Measurements from ENCODE around the gene HTR1E. TPM values are rescaled to one million over a fixed set of nuclear protein-coding genes. Genes with fewer than 3 reads are reported as not detected.
"Not testable (repeated sequence)": the region's sequence is repeated elsewhere in the genome, so short reads cannot be mapped to it uniquely, and the experiment has no call there.

HTR1E gene
- total RNA-seq, 3 donors from 2014 or later, result not detected

DNA sequence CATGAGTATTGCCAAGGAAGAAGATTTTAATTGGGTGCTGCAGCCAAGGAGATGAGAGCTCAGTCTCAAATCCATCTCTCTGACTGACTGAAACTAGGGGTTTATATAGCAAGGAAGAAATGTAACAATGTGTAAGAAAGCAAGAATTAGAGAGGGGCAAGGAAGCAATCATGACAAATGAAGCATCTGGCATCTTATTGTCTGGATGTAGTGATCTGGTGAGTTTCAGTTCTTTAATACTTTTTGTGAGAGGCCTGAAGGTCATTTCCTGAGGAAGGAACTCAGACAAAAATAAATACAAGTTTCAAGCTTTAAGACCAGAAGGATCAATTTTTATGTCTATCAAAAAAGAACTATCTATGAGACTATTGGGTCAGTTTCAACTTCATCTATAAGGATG is 64.2 kb downstream of the HTR1E start:
- no peak for DNase-seq
- intact Hi-C loops (cut with DNase I, micrococcal nuclease), result no loop called here

GRCh38 chr6:87002391-87002790 is 65.1 kb downstream of the HTR1E start:
- H3K4me3 ChIP-seq; H3K36me3 ChIP-seq (ENCODE audit: low read depth); intact Hi-C loops (cut with DNase I, micrococcal nuclease); DNase-seq; H3K4me1 ChIP-seq (ENCODE audit: low read depth); H3K9me3 ChIP-seq; ATAC-seq: not testable (repeated sequence)

More for the DNA sequence above, 64.2 kb downstream of the HTR1E start:
- Histone ChIP-seq H3K4me3 (no peak overlapping the region), H3K9me3 (no peaks in the 10 kb centered on the region), H3K4me1 (ENCODE audit: low read depth) (no peaks in the 10 kb centered on the region), H3K36me3 (ENCODE audit: low read depth) (no peaks in the 10 kb centered on the region)
- TF ChIP-seq, protein P1, sequence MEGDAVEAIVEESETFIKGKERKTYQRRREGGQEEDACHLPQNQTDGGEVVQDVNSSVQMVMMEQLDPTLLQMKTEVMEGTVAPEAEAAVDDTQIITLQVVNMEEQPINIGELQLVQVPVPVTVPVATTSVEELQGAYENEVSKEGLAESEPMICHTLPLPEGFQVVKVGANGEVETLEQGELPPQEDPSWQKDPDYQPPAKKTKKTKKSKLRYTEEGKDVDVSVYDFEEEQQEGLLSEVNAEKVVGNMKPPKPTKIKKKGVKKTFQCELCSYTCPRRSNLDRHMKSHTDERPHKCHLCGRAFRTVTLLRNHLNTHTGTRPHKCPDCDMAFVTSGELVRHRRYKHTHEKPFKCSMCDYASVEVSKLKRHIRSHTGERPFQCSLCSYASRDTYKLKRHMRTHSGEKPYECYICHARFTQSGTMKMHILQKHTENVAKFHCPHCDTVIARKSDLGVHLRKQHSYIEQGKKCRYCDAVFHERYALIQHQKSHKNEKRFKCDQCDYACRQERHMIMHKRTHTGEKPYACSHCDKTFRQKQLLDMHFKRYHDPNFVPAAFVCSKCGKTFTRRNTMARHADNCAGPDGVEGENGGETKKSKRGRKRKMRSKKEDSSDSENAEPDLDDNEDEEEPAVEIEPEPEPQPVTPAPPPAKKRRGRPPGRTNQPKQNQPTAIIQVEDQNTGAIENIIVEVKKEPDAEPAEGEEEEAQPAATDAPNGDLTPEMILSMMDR (IDR thresholded peaks at IDR 0.05), result no peak
- ATAC-seq, result no peak

- DNase-seq; H3K4me1 ChIP-seq (ENCODE audit: low read depth); H3K36me3 ChIP-seq (ENCODE audit: low read depth); H3K9me3 ChIP-seq; ATAC-seq; H3K4me3 ChIP-seq; intact Hi-C loops (cut with DNase I, micrococcal nuclease): not testable (repeated sequence)
Measured at GRCh38 chr6:87006541-87006940, 69.2 kb downstream of the HTR1E start.

- ATAC-seq; H3K4me3 ChIP-seq; H3K36me3 ChIP-seq (ENCODE audit: low read depth); H3K9me3 ChIP-seq; H3K4me1 ChIP-seq (ENCODE audit: low read depth); intact Hi-C loops (cut with DNase I, micrococcal nuclease); DNase-seq: not testable (repeated sequence)
Measured at GRCh38 chr6:87009581-87009980, 72.3 kb downstream of the HTR1E start.

DNA sequence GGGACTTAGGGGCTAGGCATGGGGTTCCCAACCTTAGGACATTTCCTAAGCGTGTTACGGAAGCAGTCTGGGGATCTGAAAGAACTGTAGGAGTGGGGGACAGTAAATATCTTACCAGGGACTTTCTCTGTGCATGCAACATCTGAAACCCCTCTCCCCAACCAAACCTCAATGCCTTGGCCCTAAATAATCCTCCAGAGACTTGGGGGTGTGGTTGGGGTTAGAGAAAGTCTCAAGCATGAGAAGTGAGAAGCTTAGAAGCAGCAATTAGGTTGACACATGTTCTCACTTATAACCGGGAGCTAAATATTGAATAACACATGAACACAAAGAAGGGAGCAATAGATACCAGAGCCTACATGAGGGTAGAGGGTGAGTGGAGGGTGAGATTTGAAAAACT is 74.7 kb downstream of the HTR1E start:
- H3K4me1 ChIP-seq (ENCODE audit: low read depth), result no peaks in the 10 kb centered on the region
- ATAC-seq (no peak), DNase-seq (no peak)
- no peak overlapping the region for H3K4me3 ChIP-seq
- TF ChIP-seq, protein P1 (IDR thresholded peaks at IDR 0.05), result no peak
- H3K36me3 ChIP-seq (ENCODE audit: low read depth), result no peaks in the 10 kb centered on the region
- no peaks in the 10 kb centered on the region for H3K9me3 ChIP-seq
- intact Hi-C loops (cut with DNase I, micrococcal nuclease), result no loop called here

GRCh38 chr6:87012743-87013142 is 75.4 kb downstream of the HTR1E start:
- no peak for ATAC-seq
- intact Hi-C loops (cut with DNase I, micrococcal nuclease), result no loop called here

DNA sequence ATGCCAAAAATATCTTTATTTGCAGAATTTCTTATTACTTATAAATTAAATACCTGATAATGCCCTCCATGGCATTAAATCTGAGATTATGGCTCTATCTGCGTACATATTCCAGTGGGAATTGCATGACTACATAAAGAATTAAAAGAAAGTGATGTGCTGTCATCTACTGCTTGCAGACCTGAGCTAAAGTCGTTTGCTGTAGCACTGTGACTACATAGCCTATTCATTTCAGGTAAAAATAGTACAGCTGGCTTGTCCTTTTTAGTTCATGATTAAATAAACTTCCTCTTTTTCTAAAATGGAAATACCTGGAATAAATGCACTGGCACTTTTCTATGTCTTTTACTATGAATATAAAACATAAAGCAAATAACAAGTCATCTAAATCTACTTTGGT is 79.4 kb downstream of the HTR1E start:
- ATAC-seq (no peak), DNase-seq (no peak)
- Histone ChIP-seq H3K36me3 (ENCODE audit: low read depth) (no peaks in the 10 kb centered on the region), H3K9me3 (no peaks in the 10 kb centered on the region), H3K4me3 (no peak overlapping the region), H3K4me1 (ENCODE audit: low read depth) (no peaks in the 10 kb centered on the region)
- intact Hi-C loops (cut with DNase I, micrococcal nuclease), result no loop called here
- TF ChIP-seq, protein P1 (IDR thresholded peaks at IDR 0.05), result no peak

More at GRCh38 chr6:87012743-87013142, 75.4 kb downstream of the HTR1E start:
- no peaks in the 10 kb centered on the region for H3K9me3 ChIP-seq
- TF ChIP-seq, protein P1 (IDR thresholded peaks at IDR 0.05), result no peak
- H3K4me3 ChIP-seq, result no peak overlapping the region
- DNase-seq, result no peak
- H3K36me3 ChIP-seq (ENCODE audit: low read depth), result no peaks in the 10 kb centered on the region
- no peaks in the 10 kb centered on the region for H3K4me1 ChIP-seq (ENCODE audit: low read depth)

Measured in mucosa of descending colon (tissue), 3 donors.